HL-60 (cell line): ENCODE results near the gene DCAF10.

ENCODE experiments used
- GABPA ChIP-seq: IDR thresholded peaks from 2 replicates; pipeline ENCODE4 v1.6.1; 2012; ENCODE audit warnings: low read depth
- TF ChIP-seq, protein P1 (sequence below): IDR thresholded peaks from one replicate; pipeline ENCODE4 v1.5.1; 2011; ENCODE audit warnings: low read length, control low read depth, inconsistent platforms; ENCODE audit not compliant: insufficient read depth

DNA sequence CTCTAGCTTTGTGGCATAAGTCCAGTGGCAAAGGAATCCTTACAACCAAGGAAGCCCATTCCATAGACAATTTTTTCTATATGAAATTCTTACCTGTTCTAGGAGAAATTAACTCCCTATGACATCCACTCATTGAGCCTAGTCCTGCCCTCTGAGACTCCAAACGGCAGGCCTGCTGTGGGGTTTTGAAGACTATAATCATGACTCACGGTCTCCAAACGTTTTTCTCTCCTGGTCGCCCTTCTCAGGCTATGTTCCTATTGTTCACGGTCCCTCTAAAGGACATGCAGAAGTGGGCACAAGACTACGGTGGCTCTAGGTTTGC, 16.3 kb upstream of the DCAF10 start:
- TF ChIP-seq, protein P1, sequence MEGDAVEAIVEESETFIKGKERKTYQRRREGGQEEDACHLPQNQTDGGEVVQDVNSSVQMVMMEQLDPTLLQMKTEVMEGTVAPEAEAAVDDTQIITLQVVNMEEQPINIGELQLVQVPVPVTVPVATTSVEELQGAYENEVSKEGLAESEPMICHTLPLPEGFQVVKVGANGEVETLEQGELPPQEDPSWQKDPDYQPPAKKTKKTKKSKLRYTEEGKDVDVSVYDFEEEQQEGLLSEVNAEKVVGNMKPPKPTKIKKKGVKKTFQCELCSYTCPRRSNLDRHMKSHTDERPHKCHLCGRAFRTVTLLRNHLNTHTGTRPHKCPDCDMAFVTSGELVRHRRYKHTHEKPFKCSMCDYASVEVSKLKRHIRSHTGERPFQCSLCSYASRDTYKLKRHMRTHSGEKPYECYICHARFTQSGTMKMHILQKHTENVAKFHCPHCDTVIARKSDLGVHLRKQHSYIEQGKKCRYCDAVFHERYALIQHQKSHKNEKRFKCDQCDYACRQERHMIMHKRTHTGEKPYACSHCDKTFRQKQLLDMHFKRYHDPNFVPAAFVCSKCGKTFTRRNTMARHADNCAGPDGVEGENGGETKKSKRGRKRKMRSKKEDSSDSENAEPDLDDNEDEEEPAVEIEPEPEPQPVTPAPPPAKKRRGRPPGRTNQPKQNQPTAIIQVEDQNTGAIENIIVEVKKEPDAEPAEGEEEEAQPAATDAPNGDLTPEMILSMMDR, result no peak
- no peak for TF ChIP-seq GABPA
